Mucosa of gallbladder (tissue), 1 donor: ENCODE results near the gene MAZ. TPM values are rescaled to one million over a fixed set of nuclear protein-coding genes. Genes with fewer than 3 reads are reported as not detected.
A peak's percentile ranks its signal among the peaks of the same experiment; 100 is the strongest.

Experiments used
- DNase-seq: peaks from one replicate; pipeline ENCODE4 v3.0.0-alpha.2; 2020; ENCODE audit warnings: low spot score
- total RNA-seq: library from RNA; stranded (reverse); gene quantifications from one replicate; pipeline ENCODE4 v1.2.1, GENCODE V29; 2021
- donor health status: DM: no; HTN: no; CAD: no.

The MAZ gene
- total RNA-seq, 1 donor from 2014 or later, result 192 TPM

- no peak for DNase-seq
These were observed 3.7 kb downstream of the MAZ start for GRCh38 chr16:29809850-29810698.

- DNase-seq, result no peak
These were observed 4.4 kb downstream of the MAZ start for GRCh38 chr16:29810699-29811169.

DNA sequence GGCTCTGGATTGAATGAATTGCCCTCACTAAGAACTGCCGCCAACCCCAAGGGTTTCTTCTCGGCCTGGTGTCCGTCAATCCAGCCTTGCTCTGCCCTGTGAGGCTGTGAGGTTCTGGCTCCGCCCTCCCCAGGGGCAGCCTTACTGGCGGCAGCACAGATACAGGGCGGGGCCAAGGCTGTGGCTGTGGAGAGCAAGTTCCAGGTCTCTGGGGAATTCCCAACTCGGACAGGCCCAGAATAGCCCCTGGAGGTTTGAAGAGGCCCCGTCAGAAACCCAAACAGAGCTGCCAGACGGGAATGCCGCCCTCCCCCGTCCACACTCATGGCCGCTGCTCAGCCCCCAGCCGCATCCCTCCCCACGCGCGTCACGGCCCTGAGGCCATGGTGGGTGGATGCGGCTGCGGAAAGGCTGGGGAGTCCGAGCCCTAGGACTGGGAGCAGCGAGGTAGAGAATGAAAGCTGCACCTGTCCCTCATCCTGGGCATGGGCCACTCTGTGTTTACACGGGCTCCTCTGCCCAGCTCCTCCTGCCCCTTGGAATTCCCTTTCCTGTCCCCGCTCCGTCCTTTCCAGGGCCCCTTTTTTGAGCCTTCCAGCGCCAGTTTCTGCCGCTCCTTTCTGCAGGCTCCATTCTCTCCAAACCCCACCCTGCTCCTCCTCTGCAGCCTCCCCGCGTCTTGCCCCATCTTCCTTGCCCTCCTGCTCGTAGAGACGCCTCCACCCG, 5.0 kb downstream of the MAZ start:
- DNase-seq, result peak; percentile 95

- DNase-seq, result no peak
These were observed 5.8 kb downstream of the MAZ start, which contains the start of gene PRRT2 for GRCh38 chr16:29811896-29812665. TSS of gene PRRT2 (plus strand) at chr16:29812193. CDS start at chr16:29813055, 862 bp downstream.

DNA sequence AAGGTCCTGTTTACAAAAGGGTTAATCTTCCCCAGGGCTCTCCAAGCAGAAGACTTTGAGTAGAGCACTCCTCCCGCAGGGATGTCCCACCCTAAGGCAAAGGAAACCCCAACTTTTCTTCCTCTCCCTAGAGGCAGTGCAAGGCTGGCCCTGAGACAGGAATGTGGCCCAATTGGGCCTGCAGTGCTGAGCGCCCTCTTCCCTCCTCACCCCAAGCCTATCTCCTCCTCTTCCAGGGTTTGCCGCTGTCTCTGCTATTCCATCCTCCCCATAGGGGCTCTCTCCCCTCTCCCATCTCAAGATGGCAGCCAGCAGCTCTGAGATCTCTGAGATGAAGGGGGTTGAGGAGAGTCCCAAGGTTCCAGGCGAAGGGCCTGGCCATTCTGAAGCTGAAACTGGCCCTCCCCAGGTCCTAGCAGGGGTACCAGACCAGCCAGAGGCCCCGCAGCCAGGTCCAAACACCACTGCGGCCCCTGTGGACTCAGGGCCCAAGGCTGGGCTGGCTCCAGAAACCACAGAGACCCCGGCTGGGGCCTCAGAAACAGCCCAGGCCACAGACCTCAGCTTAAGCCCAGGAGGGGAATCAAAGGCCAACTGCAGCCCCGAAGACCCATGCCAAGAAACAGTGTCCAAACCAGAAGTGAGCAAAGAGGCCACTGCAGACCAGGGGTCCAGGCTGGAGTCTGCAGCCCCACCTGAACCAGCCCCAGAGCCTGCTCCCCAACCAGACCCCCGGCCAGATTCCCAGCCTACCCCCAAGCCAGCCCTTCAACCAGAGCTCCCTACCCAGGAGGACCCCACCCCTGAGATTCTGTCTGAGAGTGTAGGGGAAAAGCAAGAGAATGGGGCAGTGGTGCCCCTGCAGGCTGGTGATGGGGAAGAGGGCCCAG, 6.7 kb downstream of the MAZ start:
- no peak for DNase-seq

DNA sequence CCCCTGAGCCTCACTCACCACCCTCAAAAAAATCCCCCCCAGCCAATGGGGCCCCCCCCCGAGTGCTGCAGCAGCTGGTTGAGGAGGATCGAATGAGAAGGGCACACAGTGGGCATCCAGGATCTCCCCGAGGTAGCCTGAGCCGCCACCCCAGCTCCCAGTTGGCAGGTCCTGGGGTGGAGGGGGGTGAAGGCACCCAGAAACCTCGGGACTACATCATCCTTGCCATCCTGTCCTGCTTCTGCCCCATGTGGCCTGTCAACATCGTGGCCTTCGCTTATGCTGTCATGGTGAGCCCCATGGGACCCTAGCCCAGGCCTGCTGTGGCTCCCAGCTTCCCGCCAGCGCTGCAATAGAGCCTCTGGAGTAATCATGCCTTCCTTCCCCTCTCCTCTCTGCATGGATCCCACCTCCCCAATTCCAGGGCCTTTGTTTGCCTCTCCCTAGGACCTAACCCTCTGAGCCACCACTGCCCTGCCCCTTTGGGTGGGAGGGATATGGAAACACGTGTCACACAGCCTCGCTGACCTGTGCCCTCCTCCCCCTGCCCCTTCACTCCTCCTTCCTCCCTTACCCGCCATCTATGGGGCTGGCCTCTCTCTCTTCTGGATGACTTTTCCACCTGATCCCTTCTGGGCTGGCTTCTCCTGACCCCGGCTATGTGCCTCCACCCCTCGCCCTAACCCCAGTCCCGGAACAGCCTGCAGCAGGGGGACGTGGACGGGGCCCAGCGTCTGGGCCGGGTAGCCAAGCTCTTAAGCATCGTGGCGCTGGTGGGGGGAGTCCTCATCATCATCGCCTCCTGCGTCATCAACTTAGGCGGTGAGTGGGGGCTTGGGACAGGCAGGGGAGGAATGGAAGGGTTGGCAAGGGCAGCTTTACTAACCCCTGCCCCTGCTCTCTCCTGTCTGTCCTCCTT, 7.6 kb downstream of the MAZ start:
- DNase-seq, result no peak

DNA sequence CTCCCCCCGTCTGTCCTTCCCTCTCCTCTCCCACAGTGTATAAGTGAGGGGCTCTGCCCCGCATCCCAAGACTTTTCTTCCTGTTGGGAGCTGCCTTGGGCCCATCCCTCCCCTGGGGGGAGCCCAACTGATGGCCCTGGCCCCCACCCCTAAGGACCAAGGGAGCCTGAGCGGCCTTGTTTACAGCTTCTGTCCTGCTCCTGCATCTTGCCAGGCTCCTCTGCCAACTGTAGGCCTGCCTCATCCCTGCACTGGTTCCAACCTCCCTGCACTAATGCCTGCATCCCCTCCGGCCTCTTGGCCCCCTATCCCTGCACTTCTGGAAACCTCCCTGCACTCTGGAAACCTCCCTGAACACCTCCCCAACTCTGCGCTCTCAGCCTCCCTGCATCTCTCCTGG, 8.3 kb downstream of the MAZ start:
- no peak for DNase-seq

DNA sequence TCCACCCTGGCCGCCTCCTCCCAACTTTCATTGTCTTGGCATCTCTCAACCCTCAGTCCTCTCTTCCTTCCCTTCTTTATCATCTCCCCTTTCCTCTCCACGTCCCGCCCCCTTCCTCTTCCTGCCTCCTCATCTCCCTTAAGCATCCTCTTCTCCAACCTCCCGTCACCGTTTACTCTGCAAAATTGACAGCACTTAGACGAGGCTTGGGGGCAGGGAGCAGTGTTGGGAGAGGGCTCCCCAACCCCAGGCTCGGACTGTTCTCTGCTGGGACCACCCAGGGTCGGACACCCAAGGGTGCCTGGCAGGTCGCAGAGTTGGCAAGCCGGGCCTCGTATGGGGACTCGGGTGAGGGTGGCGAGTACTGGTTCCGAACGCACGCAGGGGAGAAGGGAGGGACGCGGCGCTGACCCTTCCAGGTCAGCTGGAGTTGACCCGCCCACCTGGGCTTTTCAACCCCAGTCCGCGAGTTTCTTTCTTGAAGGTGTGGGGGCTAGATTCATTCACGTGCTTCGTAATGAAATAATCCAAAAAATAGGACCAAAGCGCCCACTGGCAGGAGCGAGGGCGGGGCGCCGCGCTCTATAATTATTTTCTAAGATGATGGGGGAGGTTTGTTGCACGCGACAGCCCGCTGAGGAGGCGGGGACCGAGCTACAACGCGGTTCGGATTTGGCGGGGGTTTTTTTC, 8.8 kb downstream of the MAZ start:
- no peak for DNase-seq

DNA sequence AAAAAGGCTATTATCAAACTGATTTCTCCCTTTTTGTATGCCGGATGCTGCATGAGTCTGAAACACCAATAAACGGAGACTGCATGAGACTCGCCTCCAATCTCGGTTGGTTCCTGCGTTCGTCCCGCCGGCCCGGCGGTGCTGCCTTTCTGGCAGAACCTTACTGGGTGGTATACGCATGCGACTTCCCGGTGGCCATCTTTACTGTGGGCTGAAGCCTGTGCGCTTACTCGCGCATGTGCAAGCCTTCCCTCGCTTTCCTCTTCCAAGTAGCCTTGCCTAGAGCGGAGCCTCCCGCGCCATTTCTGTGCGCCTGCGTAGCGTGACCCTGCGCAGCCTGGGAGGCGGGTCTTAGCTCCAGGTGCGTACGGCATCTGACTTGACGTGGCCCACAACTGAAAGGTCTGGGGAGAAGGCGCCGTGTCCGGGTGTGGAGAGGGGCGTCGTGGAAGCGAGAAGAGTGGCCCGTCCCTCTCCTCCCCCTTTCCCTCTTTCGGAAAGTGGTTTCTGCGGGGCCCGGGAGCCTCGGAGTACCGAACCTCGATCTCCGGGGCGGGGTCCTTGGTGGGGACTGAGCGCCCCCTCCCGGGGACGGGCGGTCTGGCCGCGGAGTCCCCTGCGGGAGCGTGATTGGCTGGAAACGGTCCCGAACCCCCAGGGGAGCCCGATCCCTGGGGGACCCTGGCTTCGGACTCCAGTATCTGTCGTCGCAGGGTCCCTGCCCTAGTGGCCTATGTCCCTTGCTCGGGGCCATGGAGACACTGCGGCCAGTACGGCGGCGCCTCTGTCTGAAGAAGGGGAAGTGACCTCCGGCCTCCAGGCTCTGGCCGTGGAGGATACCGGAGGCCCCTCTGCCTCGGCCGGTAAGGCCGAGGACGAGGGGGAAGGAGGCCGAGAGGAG, 9.7 kb downstream of the MAZ start, which contains the start of gene PAGR1:
PAGR1 (plus strand) TSS at position 360 of the 901 bp plus-strand sequence; CDS start at position 734, 374 bp downstream.
- peak; percentile 100 for DNase-seq

DNA sequence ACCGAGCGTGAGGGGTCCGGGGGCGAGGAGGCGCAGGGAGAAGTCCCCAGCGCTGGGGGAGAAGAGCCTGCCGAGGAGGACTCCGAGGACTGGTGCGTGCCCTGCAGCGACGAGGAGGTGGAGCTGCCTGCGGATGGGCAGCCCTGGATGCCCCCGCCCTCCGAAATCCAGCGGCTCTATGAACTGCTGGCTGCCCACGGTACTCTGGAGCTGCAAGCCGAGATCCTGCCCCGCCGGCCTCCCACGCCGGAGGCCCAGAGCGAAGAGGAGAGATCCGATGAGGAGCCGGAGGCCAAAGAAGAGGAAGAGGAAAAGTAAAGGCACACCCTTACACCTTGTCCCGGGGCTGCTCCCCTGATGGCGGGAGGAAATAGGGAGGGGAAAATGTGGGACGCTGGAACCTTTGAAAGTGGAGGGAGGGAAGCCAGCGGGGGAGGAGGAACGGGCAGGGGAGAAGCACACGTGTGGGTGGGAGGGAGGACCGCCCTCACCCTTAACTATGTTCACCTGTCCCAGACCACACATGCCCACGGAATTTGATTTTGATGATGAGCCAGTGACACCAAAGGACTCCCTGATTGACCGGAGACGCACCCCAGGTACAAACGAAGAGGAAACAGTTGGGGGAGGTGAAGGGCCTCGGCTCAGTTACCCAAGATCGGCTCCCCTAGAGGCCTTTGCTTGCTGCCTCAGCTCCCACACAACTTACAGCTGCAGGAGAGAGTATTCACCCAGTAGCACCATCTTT, 10.5 kb downstream of the MAZ start:
- peak; percentile 61 for DNase-seq

DNA sequence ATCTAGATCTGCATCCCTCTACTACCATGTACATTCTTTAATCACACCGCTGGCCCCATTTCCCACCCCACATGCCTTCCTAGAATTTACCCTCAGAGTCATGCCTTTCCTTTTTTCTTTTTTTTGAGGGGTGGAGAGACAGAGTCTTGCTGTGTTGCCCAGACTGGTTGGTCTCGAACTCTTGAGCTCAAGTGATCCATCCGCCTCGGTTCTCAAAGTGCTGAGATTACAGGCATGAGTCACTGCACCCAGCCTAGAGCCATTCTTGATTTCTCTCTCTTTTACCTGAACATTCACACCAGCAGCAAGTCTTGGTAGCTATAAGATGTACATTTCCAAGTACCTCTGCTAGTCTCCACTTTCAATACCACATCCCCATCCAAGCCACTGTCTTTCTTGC, 11.8 kb downstream of the MAZ start:
- no peak for DNase-seq

DNA sequence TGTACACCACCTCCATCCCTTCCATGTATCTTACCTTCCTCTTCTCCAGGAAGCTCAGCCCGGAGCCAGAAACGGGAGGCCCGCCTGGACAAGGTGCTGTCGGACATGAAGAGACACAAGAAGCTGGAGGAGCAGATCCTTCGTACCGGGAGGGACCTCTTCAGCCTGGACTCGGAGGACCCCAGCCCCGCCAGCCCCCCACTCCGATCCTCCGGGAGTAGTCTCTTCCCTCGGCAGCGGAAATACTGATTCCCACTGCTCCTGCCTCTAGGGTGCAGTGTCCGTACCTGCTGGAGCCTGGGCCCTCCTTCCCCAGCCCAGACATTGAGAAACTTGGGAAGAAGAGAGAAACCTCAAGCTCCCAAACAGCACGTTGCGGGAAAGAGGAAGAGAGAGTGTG, 13.2 kb downstream of the MAZ start:
- DNase-seq, result no peak

DNA sequence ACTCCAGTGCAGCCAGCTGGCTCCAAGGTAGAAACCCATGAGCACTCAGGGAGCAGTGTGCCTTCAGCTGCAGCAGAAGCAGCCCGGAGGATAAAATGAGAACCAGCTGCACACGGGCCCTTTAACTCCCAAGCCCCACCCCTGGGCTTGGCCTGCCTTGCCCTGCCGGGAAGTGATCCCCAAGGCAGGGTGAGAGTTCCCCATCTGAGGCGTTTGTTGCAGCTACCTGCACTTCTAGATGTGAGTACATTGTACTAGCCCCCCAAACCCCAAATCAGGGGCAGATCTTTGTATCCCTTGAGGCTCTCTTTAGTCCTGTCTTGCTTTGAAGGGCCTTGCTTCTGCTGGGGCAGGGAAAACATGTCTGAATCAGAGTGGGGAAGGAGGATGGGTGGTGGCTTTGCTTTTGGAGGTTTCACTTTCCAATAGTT, 14.0 kb downstream of the MAZ start, which contains the start of gene MVP:
MVP (plus strand) TSS at position 192 of the 431 bp plus-strand sequence. CDS start 10,088 bp downstream, outside the sequence.
- peak; percentile 75 for DNase-seq

GRCh38 chr16:29820730-29821642, 14.7 kb downstream of the MAZ start:
- DNase-seq, result peak; percentile 82

DNA sequence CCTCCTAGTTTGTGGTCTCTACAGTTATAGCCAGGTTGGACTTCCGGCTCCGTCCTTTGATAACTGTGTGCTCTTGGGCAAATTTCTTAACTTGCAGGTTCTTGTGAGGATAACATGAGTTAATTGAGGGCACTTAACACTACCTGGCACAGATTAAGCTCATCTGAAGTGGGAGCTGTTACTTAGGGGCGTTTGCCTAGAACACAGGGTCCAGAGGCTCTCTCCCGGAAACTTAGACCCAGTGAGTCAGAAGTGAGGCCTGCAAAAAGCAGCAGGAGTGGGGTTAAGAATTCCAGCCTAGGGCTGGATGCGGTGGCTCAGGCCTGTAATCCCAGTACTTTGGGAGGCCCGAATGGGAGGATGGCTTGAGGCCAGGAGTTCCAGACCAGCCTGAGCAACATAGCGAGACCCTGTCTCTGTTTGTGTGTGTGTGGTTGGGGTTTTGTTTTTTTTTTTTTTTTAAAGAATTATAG, 15.3 kb downstream of the MAZ start:
- no peak for DNase-seq

DNA sequence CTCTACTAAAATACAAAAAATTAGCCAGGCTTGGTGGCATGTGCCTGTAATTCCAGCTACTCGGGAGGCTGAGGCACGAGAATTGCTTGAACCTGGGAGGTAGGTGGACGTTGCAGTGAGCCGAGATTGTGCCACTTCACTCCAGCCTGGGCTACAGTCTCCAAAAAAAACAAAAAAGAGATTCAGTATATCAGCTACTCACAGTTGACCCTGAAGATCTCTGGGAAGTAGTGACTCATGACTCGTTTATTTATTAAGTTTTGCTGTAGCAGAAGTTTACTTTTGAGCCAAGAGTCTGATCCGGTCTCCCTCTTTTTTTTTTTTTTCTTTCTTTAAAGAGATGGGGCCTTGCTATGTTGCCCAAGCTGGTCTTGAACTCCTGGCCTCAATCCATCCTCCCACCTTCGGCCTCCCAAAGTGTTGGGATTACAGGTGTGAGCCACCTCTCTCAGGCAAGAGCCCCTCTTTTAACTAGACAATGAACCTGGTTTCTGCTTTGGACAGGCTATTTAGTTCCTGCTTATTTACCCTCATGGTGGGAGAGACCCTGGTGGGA, 18.3 kb downstream of the MAZ start:
- no peak for DNase-seq
